ENCODE results near the gene SEC24D.

Gene SEC24D

GRCh38 chr4:118761397-118762016, 74.4 kb downstream of the SEC24D start:
- in situ Hi-C loops (cut with HindIII; ENCODE audit: low pct_ligation_motif_present, low pct_unique_long_range_greater_than_20kb, low sequenced_read_pairs), result no loop called here
- DNase-seq, result no peak

GRCh38 chr4:118760493-118760892, 75.4 kb downstream of the SEC24D start:
- DNase-seq, result no peak
- in situ Hi-C loops (cut with HindIII; ENCODE audit: low pct_ligation_motif_present, low pct_unique_long_range_greater_than_20kb, low sequenced_read_pairs), result no loop called here

GRCh38 chr4:118760092-118760491, 75.8 kb downstream of the SEC24D start:
- in situ Hi-C loops (cut with HindIII; ENCODE audit: low pct_ligation_motif_present, low pct_unique_long_range_greater_than_20kb, low sequenced_read_pairs), result no loop called here
- no peak for DNase-seq

- in situ Hi-C loops (cut with HindIII; ENCODE audit: low pct_ligation_motif_present, low pct_unique_long_range_greater_than_20kb, low sequenced_read_pairs), result no loop called here
- DNase-seq, result no peak
Observed at GRCh38 chr4:118759481-118759880, 76.4 kb downstream of the SEC24D start.

- DNase-seq, result no peak
- in situ Hi-C loops (cut with HindIII; ENCODE audit: low pct_ligation_motif_present, low pct_unique_long_range_greater_than_20kb, low sequenced_read_pairs), result no loop called here
Observed at GRCh38 chr4:118758293-118758692, 77.6 kb downstream of the SEC24D start.

- in situ Hi-C loops (cut with HindIII; ENCODE audit: low pct_ligation_motif_present, low pct_unique_long_range_greater_than_20kb, low sequenced_read_pairs), result no loop called here
- no peak for DNase-seq
Observed at GRCh38 chr4:118757761-118758251, 78.1 kb downstream of the SEC24D start.

- DNase-seq, result no peak
- in situ Hi-C loops (cut with HindIII; ENCODE audit: low pct_ligation_motif_present, low pct_unique_long_range_greater_than_20kb, low sequenced_read_pairs), result no loop called here
Observed at GRCh38 chr4:118756958-118757357, 79.0 kb downstream of the SEC24D start.

- DNase-seq, result no peak
- in situ Hi-C loops (cut with HindIII; ENCODE audit: low pct_ligation_motif_present, low pct_unique_long_range_greater_than_20kb, low sequenced_read_pairs), result no loop called here
Observed at GRCh38 chr4:118756429-118756828, 79.5 kb downstream of the SEC24D start.

- in situ Hi-C loops (cut with HindIII; ENCODE audit: low pct_ligation_motif_present, low pct_unique_long_range_greater_than_20kb, low sequenced_read_pairs), result no loop called here
- DNase-seq, result no peak
Observed at GRCh38 chr4:118755438-118756226, 80.3 kb downstream of the SEC24D start.

- DNase-seq, result no peak
- in situ Hi-C loops (cut with HindIII; ENCODE audit: low pct_ligation_motif_present, low pct_unique_long_range_greater_than_20kb, low sequenced_read_pairs), result no loop called here
Observed at GRCh38 chr4:118754890-118755289, 81.0 kb downstream of the SEC24D start.

- in situ Hi-C loops (cut with HindIII; ENCODE audit: low pct_ligation_motif_present, low pct_unique_long_range_greater_than_20kb, low sequenced_read_pairs), result no loop called here
- DNase-seq, result no peak
Observed at GRCh38 chr4:118753685-118754084, 82.2 kb downstream of the SEC24D start.

- in situ Hi-C loops (cut with HindIII; ENCODE audit: low pct_ligation_motif_present, low pct_unique_long_range_greater_than_20kb, low sequenced_read_pairs), result no loop called here
- DNase-seq, result no peak
Observed at GRCh38 chr4:118753096-118753495, 82.8 kb downstream of the SEC24D start.

GRCh38 chr4:118752551-118752950, 83.4 kb downstream of the SEC24D start:
- no peak for DNase-seq
- in situ Hi-C loops (cut with HindIII; ENCODE audit: low pct_ligation_motif_present, low pct_unique_long_range_greater_than_20kb, low sequenced_read_pairs), result no loop called here

- DNase-seq, result no peak
- in situ Hi-C loops (cut with HindIII; ENCODE audit: low pct_ligation_motif_present, low pct_unique_long_range_greater_than_20kb, low sequenced_read_pairs), result no loop called here
Observed at GRCh38 chr4:118751629-118752323, 84.2 kb downstream of the SEC24D start.

- in situ Hi-C loops (cut with HindIII; ENCODE audit: low pct_ligation_motif_present, low pct_unique_long_range_greater_than_20kb, low sequenced_read_pairs), result no loop called here
- no peak for DNase-seq
Observed at GRCh38 chr4:118749347-118749988, 86.5 kb downstream of the SEC24D start.

GRCh38 chr4:118746251-118746919, 89.5 kb downstream of the SEC24D start:
- DNase-seq, result no peak
- in situ Hi-C loops (cut with HindIII; ENCODE audit: low pct_ligation_motif_present, low pct_unique_long_range_greater_than_20kb, low sequenced_read_pairs), result no loop called here

GRCh38 chr4:118745357-118745756, 90.6 kb downstream of the SEC24D start:
- no peak for DNase-seq
- in situ Hi-C loops (cut with HindIII; ENCODE audit: low pct_ligation_motif_present, low pct_unique_long_range_greater_than_20kb, low sequenced_read_pairs), result no loop called here

GRCh38 chr4:118743867-118744266, 92.1 kb downstream of the SEC24D start:
- no peak for DNase-seq
- in situ Hi-C loops (cut with HindIII; ENCODE audit: low pct_ligation_motif_present, low pct_unique_long_range_greater_than_20kb, low sequenced_read_pairs), result no loop called here

GRCh38 chr4:118742050-118742449, 93.9 kb downstream of the SEC24D start:
- in situ Hi-C loops (cut with HindIII; ENCODE audit: low pct_ligation_motif_present, low pct_unique_long_range_greater_than_20kb, low sequenced_read_pairs), result no loop called here
- DNase-seq, result no peak
